HEK293 (cell line): ENCODE results near the gene REEP6.

Experiments
- CTCF ChIP-seq: fragments of 450-650 bp; formaldehyde crosslinking; IDR thresholded peaks from 2 replicates; pipeline ENCODE4 v1.5.1; 2016; ENCODE audit warnings: missing biosample characterization, missing genetic modification characterization
- PBX3 ChIP-seq: sonication (generic); formaldehyde crosslinking; IDR thresholded peaks from 2 replicates; pipeline ENCODE4 v1.8.1; 2022; ENCODE audit warnings: mild to moderate bottlenecking, moderate library complexity, missing genetic modification reagents
- SETDB1 ChIP-seq: IDR thresholded peaks from one replicate; pipeline ENCODE4 v1.6.1; 2017; ENCODE audit warnings: mild to moderate bottlenecking, low read length, moderate library complexity, mixed read lengths; ENCODE audit not compliant: insufficient read length
- YY1 ChIP-seq: fragments of 450-650 bp; formaldehyde crosslinking; IDR thresholded peaks from 2 replicates; pipeline ENCODE4 v1.5.1; 2018; ENCODE audit warnings: missing biosample characterization, missing genetic modification characterization
- ZBTB48 ChIP-seq: fragments of 450-650 bp; formaldehyde crosslinking; IDR thresholded peaks from 2 replicates; pipeline ENCODE4 v1.5.1; 2016; ENCODE audit warnings: missing biosample characterization, missing genetic modification characterization
- ZNF266 ChIP-seq: fragments of 450-650 bp; formaldehyde crosslinking; IDR thresholded peaks from 2 replicates; pipeline ENCODE4 v1.5.1; 2016; ENCODE audit warnings: missing biosample characterization, missing genetic modification characterization, low read depth
- ZNF529 ChIP-seq: fragments of 450-650 bp; formaldehyde crosslinking; IDR thresholded peaks from 2 replicates; pipeline ENCODE4 v1.5.1; 2017; ENCODE audit warnings: missing genetic modification characterization, missing biosample characterization; ENCODE audit not compliant: insufficient replicate concordance
- TF ChIP-seq, protein P1 (sequence below): fragments of 450-650 bp; formaldehyde crosslinking; IDR thresholded peaks from 2 replicates; pipeline ENCODE4 v1.5.1; 2016; ENCODE audit warnings: missing biosample characterization, missing genetic modification characterization
- TF ChIP-seq, protein P2 (sequence below): fragments of 450-650 bp; formaldehyde crosslinking; IDR thresholded peaks from 2 replicates; pipeline ENCODE4 v1.5.1; 2016; ENCODE audit warnings: missing biosample characterization, missing genetic modification characterization
- TF ChIP-seq, protein P3 (sequence below): fragments of 450-650 bp; formaldehyde crosslinking; IDR thresholded peaks from 2 replicates; pipeline ENCODE4 v1.5.1; 2017; ENCODE audit warnings: missing biosample characterization, missing genetic modification characterization

DNA sequence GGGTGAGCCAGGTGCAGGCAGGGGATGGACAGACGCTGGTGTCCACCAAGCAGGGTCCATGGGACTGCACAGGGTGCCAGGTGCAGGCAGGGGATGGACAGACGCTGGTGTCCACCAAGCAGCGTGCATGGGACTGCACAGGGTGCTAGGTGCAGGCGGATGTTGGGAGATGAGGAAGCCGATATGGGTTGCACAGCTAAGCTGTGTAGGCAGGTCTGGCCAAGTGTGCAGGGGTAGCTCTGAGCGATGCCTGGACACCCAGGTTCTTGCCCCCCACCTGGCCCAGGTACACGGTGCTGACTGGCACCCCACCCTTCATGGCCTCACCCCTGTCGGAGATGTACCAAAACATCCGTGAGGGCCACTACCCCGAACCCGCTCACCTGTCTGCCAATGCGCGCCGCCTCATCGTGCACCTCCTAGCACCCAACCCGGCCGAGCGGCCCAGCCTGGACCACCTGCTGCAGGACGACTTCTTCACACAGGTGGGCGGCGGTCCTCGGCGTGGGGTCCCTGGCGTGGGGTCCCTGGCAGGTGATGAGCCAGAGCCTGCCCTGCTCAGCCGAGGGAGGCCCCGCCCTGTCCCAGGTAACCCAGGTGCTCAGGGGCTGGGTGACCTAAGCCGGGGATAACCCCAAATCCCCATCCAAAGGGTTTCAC, 36.8 kb downstream of the REEP6 start:
- no peak for TF ChIP-seq CTCF (tag by site-specific recombination)
- TF ChIP-seq SETDB1: no peak
- no peak for TF ChIP-seq YY1 (tag by site-specific recombination)
- TF ChIP-seq, protein P1, sequence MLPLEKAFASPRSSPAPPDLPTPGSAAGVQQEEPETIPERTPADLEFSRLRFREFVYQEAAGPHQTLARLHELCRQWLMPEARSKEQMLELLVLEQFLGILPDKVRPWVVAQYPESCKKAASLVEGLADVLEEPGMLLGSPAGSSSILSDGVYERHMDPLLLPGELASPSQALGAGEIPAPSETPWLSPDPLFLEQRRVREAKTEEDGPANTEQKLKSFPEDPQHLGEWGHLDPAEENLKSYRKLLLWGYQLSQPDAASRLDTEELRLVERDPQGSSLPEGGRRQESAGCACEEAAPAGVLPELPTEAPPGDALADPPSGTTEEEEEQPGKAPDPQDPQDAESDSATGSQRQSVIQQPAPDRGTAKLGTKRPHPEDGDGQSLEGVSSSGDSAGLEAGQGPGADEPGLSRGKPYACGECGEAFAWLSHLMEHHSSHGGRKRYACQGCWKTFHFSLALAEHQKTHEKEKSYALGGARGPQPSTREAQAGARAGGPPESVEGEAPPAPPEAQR (tag by site-specific recombination): no peak
- TF ChIP-seq PBX3 (CRISPR knock-in tag): no peak
- TF ChIP-seq ZNF266: no peak
- TF ChIP-seq, protein P2, sequence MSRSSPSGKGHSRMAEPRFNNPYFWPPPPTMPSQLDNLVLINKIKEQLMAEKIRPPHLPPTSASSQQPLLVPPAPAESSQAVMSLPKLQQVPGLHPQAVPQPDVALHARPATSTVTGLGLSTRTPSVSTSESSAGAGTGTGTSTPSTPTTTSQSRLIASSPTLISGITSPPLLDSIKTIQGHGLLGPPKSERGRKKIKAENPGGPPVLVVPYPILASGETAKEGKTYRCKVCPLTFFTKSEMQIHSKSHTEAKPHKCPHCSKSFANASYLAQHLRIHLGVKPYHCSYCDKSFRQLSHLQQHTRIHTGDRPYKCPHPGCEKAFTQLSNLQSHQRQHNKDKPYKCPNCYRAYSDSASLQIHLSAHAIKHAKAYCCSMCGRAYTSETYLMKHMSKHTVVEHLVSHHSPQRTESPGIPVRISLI (tag by site-specific recombination): no peak
- TF ChIP-seq ZBTB48 (tag by site-specific recombination): no peak
- no peak for TF ChIP-seq ZNF529 (tag by site-specific recombination)
- TF ChIP-seq, protein P3, sequence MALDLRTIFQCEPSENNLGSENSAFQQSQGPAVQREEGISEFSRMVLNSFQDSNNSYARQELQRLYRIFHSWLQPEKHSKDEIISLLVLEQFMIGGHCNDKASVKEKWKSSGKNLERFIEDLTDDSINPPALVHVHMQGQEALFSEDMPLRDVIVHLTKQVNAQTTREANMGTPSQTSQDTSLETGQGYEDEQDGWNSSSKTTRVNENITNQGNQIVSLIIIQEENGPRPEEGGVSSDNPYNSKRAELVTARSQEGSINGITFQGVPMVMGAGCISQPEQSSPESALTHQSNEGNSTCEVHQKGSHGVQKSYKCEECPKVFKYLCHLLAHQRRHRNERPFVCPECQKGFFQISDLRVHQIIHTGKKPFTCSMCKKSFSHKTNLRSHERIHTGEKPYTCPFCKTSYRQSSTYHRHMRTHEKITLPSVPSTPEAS (tag by site-specific recombination): no peak
